Common myeloid progenitor, CD34-positive (primary cell): ENCODE data around the gene MYORG.
A peak's percentile ranks its signal among the peaks of the same experiment; 100 is the strongest.
"Not testable (repeated sequence)": the region's sequence is repeated elsewhere in the genome, so short reads cannot be mapped to it uniquely, and the experiment has no call there.

ENCODE experiments used
- CTCF ChIA-PET: fragments of 350-600 bp; sonication (Branson Sonifier 250); formaldehyde crosslinking; loops from one replicate; lab custom pipeline; 2021; ENCODE audit warnings: antibody characterized with exemption; lab: Charles Lee
- POLR2A ChIA-PET: fragments of 350-600 bp; sonication (Branson Sonifier 250); formaldehyde crosslinking; loops from one replicate; lab custom pipeline; 2021; ENCODE audit warnings: antibody characterized with exemption; lab: Charles Lee
- DNase-seq, 3 donors: peaks; one replicate each; pipeline versions ENCODE4 v3.0.0 to v3.0.0-alpha.2; 2013
- H3K27ac ChIP-seq, 2 experiments: 1 replicate in 1 of 2; 2 replicates in 1 of 2; pipeline ENCODE4 v1.7.0; 2013; ENCODE audit warnings: inconsistent platforms in 2 of 2, low read length in 2 of 2, mild to moderate bottlenecking in 2 of 2, low read depth in 1 of 2, moderate library complexity in 1 of 2; ENCODE audit not compliant: severe bottlenecking in 2 of 2, insufficient read depth in 1 of 2, poor library complexity in 1 of 2
- H3K27me3 ChIP-seq, 5 experiments: replicated peaks in 2 of 5; 1 replicate in 3 of 5; 2 replicates in 2 of 5; pipeline versions ENCODE4 v1.6.1 to v1.7.0; 2013; ENCODE audit warnings: low read length in 4 of 5, mild to moderate bottlenecking in 2 of 5, moderate library complexity in 2 of 5, inconsistent platforms in 1 of 5; ENCODE audit not compliant: insufficient read depth in 5 of 5, control insufficient read depth in 4 of 5
- H3K36me3 ChIP-seq, 4 experiments: 1 replicate in 2 of 4; 2 replicates in 2 of 4; pipeline versions ENCODE4 v1.6.1 to v1.7.0; 2013; ENCODE audit warnings: low read length in 3 of 4, control low read depth in 1 of 4, mild to moderate bottlenecking in 1 of 4; ENCODE audit not compliant: control insufficient read depth in 4 of 4, insufficient read depth in 4 of 4
- H3K4me1 ChIP-seq, 4 experiments: 1 replicate in 3 of 4; 2 replicates in 1 of 4; pipeline versions ENCODE4 v1.6.1 to v1.7.1; 2013; ENCODE audit warnings: low read length in 3 of 4, mild to moderate bottlenecking in 3 of 4, control low read depth in 1 of 4, inconsistent platforms in 1 of 4, moderate library complexity in 1 of 4; ENCODE audit not compliant: control insufficient read depth in 4 of 4, insufficient read depth in 4 of 4; ENCODE audit errors: control extremely low read depth in 1 of 4
- H3K4me3 ChIP-seq, 7 experiments: 1 replicate in 4 of 7; 2 replicates in 3 of 7; pipeline versions ENCODE4 v1.5.1 to v1.7.0; 2013; ENCODE audit warnings: mild to moderate bottlenecking in 7 of 7, low read length in 6 of 7, moderate library complexity in 6 of 7, inconsistent platforms in 2 of 7, low read depth in 2 of 7, control low read depth in 1 of 7; ENCODE audit not compliant: insufficient read depth in 4 of 7, control insufficient read depth in 1 of 7; ENCODE audit errors: extremely low read depth in 1 of 7
- H3K9me3 ChIP-seq, 5 experiments: 1 replicate in 4 of 5; 2 replicates in 1 of 5; pipeline versions ENCODE4 v1.6.1 to v1.7.1; 2013; ENCODE audit warnings: low read length in 4 of 5, mild to moderate bottlenecking in 2 of 5, inconsistent platforms in 1 of 5, low read depth in 1 of 5, moderate library complexity in 1 of 5; ENCODE audit not compliant: control insufficient read depth in 4 of 5, insufficient read depth in 2 of 5; ENCODE audit errors: control extremely low read depth in 1 of 5
- WGBS: methylation state at CpG from one replicate; pipeline ENCODE4 v1.1.5; 2013; ENCODE audit not compliant: insufficient coverage; 5-methylcytosine and 5-hydroxymethylcytosine counted together

The MYORG gene

DNA sequence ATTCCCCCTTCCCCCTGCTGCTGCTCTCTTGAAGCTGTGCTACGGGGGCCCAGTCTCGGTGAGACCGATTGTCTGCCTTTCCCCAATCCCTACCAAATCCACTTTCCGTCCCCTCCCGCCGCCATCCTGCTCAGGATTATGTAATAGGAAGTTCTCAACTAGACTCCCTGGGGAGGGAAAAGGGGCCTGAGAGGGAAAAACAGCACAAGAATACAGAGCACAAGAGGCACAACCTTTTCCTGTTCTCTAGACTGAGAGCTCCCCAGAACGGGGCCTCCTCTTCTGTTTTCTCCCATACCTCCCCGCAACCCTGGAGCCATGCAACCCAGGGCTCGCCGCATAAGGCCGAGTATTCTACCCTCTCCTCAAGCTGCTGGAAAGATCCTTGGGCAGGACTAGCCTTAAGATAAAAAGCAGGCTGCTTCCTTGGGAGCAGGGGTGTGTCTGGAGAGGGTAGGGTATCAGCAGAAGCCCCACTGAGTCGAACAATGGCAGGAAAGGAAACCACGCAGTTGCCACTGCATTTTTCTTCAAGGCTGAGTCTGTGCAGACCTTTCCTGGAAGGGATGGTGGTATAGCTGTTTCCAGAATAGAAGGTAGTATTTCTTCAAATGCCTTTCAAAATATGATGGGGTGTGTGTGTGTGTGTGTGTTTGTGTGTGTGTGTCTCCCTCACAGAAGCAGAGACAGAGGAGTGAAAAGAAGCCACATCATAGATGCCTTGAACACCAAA lies 12.9 kb downstream of the MYORG start:
- H3K4me3 ChIP-seq: peak overlapping the region in 3 of 7 experiments; percentile 13 to 33 (median 25)
- WGBS: 9% methylated on average over 3 of the region's 13 CpGs
- POLR2A ChIA-PET: no interaction called here
- peak in 1 of 3 donors; percentile 10 for DNase-seq
- H3K4me1 ChIP-seq: peaks cover 0 to 10% (median 7%) of the 10 kb centered on the region in 4 experiments
- peaks cover 0 to 3% (median 0%) of the 10 kb centered on the region in 4 experiments for H3K36me3 ChIP-seq
- peaks cover 0 to 2% (median 0%) of the 10 kb centered on the region in 5 experiments for H3K9me3 ChIP-seq
- CTCF ChIA-PET: interaction anchor here (0.9 to 1.5 kb wide), 3 partner anchors 9 to 17 kb away, joined by 3 to 4 read pairs (median 3); no protein-coding TSS in a partner anchor
- H3K27me3 ChIP-seq: no peaks in the 10 kb centered on the region
- no peak overlapping the region for H3K27ac ChIP-seq

GRCh38 chr9:34362614-34363214 lies 14.0 kb downstream of the MYORG start:
- Histone ChIP-seq H3K9me3 (peaks cover 0 to 3% (median 0%) of the 10 kb centered on the region in 5 experiments), H3K27me3 (no peaks in the 10 kb centered on the region), H3K27ac (no peak overlapping the region), H3K4me3 (no peak overlapping the region), H3K36me3 (peaks cover 0 to under 1% (median 0%) of the 10 kb centered on the region in 4 experiments), H3K4me1 (peaks cover 0 to 10% (median 7%) of the 10 kb centered on the region in 4 experiments)
- ChIA-PET CTCF (interaction anchor here (1.3 kb wide), 1 partner anchor 11 kb away, joined by 4 read pairs; no protein-coding TSS in a partner anchor), POLR2A (no interaction called here)
- DNase-seq: no peak
- 100% methylated on average over 2 of the region's 4 CpGs for WGBS

- DNase-seq, H3K36me3 ChIP-seq, H3K4me3 ChIP-seq, POLR2A ChIA-PET, H3K27ac ChIP-seq, H3K4me1 ChIP-seq, H3K27me3 ChIP-seq: not testable (repeated sequence)
- peaks cover 0 to 24% (median 2%) of the 10 kb centered on the region in 5 experiments for H3K9me3 ChIP-seq
- WGBS: 100% methylated on average over 1 of the region's 1 CpG
- CTCF ChIA-PET: interaction anchor here (0.7 kb wide), 1 partner anchor 26 kb away, joined by 3 read pairs; no protein-coding TSS in a partner anchor
Measured at GRCh38 chr9:34352957-34353356, 23.7 kb downstream of the MYORG start.

DNA sequence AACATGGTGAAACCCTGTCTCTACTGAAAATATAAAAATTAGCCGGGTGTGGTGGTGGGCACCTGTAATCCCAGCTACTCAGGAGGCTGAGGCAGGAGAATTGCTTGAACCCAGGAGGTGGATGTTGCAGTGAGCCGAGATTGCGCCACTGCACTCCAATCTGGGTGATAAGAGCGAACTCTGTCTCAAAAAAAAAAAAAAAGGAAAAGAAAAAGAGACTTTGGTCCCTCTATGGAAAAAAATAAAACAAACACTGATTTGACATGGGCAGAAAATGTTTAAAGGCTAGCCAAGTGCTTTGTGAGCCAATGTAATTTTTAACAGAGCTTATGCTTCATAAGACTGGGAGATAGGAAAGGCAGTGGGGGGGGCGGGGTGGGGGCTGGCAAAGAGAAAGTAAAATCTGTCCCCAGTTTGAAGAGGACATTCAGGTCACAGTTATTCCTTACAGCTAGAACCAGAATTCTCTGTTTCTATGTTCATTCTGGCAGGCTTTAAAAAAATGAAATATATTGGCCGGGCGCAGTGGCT lies 24.5 kb downstream of the MYORG start:
- H3K9me3 ChIP-seq: peaks cover 0 to 17% (median 2%) of the 10 kb centered on the region in 5 experiments
- H3K27ac ChIP-seq, H3K27me3 ChIP-seq, POLR2A ChIA-PET, DNase-seq, H3K36me3 ChIP-seq, H3K4me1 ChIP-seq, H3K4me3 ChIP-seq: not testable (repeated sequence)
- CTCF ChIA-PET: interaction anchor here (0.7 kb wide), 1 partner anchor 27 kb away, joined by 3 read pairs; no protein-coding TSS in a partner anchor
- 96% methylated on average over 6 of the region's 7 CpGs for WGBS

- ChIA-PET CTCF (interaction anchor here (3.0 kb wide), 1 partner anchor 14 kb away, joined by 10 read pairs; no protein-coding TSS in a partner anchor), POLR2A (no interaction called here)
- no CpG with 5 or more reads among the region's 3 CpGs for WGBS
- H3K4me3 ChIP-seq: no peak overlapping the region
- no peaks in the 10 kb centered on the region for H3K9me3 ChIP-seq
- H3K4me1 ChIP-seq: no peaks in the 10 kb centered on the region
- DNase-seq: no peak
- no peak overlapping the region for H3K27ac ChIP-seq
- H3K27me3 ChIP-seq: no peaks in the 10 kb centered on the region
- peaks cover 0 to 8% (median 0%) of the 10 kb centered on the region in 4 experiments for H3K36me3 ChIP-seq
Measured at GRCh38 chr9:34349324-34349723, 27.4 kb downstream of the MYORG start.

DNA sequence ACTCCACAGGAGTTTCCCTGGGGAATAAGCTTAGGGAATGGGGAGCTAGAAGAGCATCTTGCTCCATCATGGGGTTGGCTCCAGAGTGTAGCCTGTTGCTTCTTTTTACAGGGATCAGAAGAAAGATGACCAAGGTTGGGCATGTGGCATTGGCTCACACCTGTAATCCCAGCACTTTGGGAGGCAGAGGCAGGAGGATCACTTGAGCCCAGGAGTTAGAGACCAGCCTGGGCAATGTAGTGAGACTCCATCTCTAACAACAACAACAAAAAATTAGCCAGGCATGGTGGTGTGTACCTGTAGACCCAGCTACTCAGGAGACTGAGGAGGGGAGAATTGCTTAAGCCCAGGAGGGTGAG lies 28.9 kb downstream of the MYORG start:
- CTCF ChIA-PET: interaction anchor here (1.8 kb wide), 2 partner anchors 15 to 31 kb away, joined by 5 to 9 read pairs; no protein-coding TSS in a partner anchor

More for the DNA sequence above, 28.9 kb downstream of the MYORG start:
- Histone ChIP-seq H3K9me3 (no peaks in the 10 kb centered on the region), H3K36me3 (peaks cover 0 to 22% (median 7%) of the 10 kb centered on the region in 4 experiments), H3K4me3 (no peak overlapping the region), H3K27ac (no peak overlapping the region), H3K4me1 (no peaks in the 10 kb centered on the region), H3K27me3 (no peaks in the 10 kb centered on the region)
- POLR2A ChIA-PET: no interaction called here
- DNase-seq: no peak
